ENCODE data around the gene PLA2G4A.

GRCh38 chr1:186839041-186839400, 10.3 kb downstream of the PLA2G4A start:
- TF ChIP-seq POLR2A (IDR thresholded peaks at IDR 0.05; ENCODE audit: low read length) (no peak), GATA1 (IDR thresholded peaks at IDR 0.05; ENCODE audit: low read depth, low read length) (no peak)

Measured in erythroblast (primary cell).